Hepatocyte (in vitro differentiated cells): ENCODE measurements around the gene ABLIM2.

Source experiments
- CTCF ChIP-seq: fragments of 200-600 bp; sonication (generic); IDR thresholded peaks from 2 replicates; pipeline ENCODE4 v1.5.1; 2016; ENCODE audit warnings: antibody characterized with exemption, mild to moderate bottlenecking; ENCODE audit not compliant: poor library complexity
- EZH2phosphoT487 ChIP-seq: fragments of 200-600 bp; sonication (generic); IDR thresholded peaks from one replicate; pipeline ENCODE4 v1.6.1; 2018; ENCODE audit warnings: antibody characterized with exemption, mild to moderate bottlenecking, low read depth, moderate library complexity; ENCODE audit not compliant: unreplicated experiment, severe bottlenecking

DNA sequence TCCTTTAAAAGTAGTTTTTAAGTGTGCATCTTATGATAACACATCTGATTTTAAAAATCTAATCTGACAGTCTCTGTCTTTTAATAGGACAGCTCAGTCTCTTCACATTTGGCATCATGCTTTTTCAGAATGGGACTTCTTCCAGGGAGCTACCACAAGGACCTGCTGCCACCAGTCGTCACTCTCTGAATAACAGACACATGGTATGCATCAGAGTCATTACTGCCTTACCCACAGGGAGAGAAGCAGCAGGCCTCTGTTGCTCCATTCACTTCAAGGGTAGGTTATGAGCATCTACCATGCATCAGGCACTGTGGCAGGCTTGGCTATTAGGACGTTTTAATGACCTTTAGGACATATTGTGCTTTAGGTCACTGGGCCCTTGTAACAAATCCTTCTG, 169.0 kb downstream of the ABLIM2 start:
- TF ChIP-seq CTCF = no peak
- no peak for TF ChIP-seq EZH2phosphoT487
